Astrocyte of the hippocampus (primary cell): ENCODE data around the gene ACSF2.
A peak's percentile ranks its signal among the peaks of the same experiment; 100 is the strongest.
"Not testable (repeated sequence)": the region's sequence is repeated elsewhere in the genome, so short reads cannot be mapped to it uniquely, and the experiment has no call there.

Source experiments
- DNase-seq: peaks from one replicate; pipeline ENCODE4 v3.0.0; 2011; ENCODE audit warnings: low read depth, low spot score

Gene ACSF2

DNA sequence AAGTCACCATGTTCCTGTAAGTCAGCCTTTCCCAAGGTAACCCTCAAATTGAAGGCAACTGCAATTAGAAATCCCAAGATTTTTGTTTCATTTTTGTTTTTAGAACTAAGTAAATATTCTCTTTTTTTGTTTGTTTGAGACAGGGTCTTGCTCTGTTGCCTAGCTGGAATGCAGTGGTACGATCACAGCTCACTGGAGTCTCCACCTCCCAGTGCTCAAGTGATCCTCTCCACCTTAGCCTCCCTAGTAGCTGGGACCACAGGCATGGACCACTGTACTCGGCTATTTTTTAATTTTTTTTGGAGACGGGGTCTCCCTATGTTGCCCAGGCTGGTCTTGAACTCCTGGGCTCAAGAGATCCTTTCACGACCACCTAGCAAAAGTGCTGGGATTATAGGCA is 18.1 kb upstream of the ACSF2 start:
- no peak for DNase-seq

DNA sequence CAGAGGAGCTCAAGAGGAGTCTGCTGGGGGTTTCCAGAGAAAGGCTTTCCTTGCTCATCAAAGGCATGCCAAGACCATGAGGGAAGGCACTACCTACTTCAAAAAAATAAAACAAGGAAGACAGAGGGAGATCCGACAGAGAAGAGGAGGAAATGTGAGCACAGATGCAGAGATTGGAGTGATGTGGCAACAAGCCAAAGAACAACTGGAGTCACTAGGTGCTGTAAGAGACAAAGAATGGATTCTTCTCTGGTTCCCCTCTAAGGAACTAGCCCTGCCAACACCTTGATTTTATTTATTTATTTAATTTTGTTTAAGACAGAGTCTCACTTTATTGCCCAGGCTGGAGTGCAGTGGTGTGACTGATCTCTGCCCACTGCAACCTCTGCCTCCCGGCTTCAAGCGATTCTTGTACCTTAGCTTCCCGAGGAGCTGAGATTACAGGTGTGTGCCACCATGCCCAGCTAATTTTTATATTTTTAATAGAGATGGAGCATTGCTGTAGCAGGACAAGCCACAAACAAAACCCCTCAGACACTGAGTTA is 13.8 kb upstream of the ACSF2 start:
- no peak for DNase-seq

DNA sequence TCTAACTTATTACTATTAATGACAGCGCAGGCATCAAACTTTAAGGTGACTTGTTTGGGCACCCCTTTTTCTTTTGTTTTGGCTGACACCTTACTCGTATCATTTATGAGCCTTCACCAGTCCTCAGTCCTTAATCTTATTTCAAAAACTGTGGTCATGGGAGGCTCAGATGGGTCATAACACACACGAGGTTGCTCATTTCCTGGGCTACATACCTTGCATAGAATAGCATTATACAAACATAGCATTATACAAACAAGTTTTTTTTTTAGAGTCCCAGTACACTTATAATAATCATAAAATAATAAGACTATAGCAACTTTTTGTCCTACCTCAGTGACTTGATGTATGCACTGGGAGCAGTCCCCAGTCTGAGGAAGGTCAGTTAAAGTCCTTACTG is 11.2 kb upstream of the ACSF2 start:
- DNase-seq, result no peak

DNA sequence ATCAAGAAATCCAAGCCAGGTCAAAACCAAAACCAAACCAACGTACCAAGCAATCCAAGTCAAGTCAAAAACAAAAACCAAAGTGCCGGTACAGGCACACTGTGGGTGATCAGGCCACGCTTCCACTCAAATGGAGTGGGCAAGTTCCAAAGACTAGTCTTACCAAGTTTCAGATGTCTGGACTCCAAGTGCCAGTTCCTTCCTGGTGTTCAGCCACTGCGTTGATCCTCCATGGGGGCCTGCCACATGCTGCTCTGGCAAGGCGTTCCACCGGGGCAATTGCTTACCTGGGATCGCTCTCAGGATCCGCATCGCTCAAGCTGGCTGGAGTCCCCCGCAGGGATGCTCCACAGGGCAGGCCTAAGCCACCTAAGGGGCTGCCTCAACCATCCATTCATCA is 6.4 kb upstream of the ACSF2 start:
- DNase-seq, result not testable (repeated sequence)

DNA sequence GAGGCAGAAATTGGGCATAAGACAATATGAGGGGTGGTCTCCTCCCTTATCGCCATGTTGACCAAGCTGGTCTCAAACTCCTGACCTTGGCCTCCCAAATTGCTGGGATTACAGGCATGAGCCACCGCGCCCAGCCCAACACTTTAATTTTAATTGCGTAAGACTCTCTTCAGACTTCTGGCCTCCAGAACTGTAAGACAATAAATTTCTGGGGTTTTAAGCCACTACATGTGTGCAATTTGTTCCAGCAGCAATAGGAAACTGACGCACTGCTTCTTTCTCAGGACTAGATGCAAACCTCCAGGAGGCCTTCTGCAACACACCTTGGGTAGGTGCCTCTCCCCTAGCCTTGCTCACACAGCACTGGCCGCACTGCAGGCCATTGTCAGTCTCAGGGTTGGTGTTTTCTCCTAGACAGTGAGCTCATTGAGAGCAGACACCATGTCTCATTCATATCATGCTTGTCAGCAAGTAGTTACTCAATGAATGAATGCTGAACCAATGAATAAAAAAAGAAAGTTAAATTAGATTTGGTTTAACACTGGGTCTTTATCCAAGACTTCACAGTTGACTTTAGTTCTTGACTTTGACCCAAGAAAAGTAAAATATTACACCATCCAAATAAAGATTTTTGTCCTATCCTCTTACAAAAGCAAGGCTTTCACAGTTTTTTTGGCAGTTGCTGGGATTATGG is 5.5 kb upstream of the ACSF2 start:
- no peak for DNase-seq

DNA sequence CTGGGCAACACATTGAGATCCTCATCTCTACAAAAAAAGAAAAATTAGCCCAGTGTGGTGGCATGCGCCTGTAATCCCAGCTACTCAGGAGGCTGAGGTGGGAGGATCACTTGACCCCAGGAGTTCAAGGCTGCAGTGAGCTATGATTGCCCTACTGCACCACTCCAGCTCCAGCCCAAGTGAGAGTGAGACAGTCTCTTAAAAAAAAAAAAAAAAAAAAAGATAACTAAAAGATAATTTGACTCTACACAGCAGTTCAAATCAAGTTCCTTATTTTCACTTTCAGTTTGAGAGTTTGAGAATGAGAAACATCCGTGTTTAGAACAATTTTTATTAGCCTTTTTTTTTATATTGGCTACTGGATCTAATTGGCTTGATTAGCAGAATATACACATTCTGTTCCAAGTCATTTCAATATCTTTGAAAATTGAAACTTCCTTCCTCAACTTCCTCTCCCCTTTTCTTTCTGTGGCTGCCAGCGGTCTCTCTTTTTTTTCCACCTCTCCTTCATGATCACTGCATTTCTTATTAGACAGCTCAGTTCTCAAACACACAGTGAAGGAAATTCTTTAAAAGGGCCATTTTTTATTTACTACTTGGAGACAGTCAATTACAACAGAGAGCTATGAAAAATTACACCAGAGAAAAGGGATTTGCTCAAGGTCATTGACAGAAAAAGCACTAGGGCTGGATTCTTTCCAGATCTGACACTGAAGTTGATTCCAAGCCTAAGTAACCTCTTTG is 4.5 kb upstream of the ACSF2 start:
- DNase-seq, result peak; percentile 15

DNA sequence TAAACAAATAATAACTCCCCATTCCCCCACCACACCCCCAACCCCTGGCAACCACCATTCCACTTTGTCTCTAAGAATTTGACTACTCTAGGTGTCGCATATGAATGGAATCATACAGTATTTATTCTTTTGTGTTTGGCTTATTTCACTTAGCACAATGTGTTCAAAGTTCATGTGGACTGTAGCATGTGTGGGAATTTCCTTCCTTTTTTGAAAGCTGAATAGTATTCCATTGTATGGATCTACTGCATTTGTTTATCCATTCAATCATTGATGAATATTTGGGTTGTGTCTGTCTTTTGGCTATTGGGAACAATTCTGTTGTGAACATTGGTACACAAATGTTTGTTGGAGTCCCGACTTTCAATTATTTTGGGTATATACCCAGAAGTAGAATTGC is 3.3 kb upstream of the ACSF2 start:
- no peak for DNase-seq

DNA sequence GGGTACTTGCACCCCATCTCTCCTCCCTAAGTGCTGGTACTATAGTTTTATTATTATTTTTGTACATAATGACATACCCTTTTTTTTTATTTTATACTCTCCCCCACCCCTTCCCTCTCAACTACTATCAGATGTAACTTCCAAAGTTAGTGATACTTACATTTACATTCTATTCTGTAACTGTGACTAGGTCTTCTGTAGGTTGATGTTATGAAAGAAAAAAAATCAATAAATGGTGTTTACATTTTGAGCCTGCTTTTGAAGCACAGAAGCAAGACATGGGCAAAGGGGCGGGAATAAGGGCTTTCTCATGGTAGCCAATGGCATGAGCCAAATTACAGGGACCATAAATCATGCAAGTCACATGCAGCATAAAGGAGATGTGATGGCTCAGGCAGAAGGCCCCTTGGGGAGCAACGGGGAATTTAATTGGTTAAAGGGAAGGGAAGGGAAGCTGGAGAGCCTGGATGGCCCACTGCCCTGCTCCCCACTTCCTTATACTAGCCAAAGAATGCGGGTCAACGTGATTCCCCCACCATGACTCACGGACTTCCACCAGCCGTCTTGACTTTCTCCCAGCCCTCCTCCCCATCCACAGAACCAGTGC is 2.4 kb upstream of the ACSF2 start:
- peak; percentile 83 for DNase-seq

DNA sequence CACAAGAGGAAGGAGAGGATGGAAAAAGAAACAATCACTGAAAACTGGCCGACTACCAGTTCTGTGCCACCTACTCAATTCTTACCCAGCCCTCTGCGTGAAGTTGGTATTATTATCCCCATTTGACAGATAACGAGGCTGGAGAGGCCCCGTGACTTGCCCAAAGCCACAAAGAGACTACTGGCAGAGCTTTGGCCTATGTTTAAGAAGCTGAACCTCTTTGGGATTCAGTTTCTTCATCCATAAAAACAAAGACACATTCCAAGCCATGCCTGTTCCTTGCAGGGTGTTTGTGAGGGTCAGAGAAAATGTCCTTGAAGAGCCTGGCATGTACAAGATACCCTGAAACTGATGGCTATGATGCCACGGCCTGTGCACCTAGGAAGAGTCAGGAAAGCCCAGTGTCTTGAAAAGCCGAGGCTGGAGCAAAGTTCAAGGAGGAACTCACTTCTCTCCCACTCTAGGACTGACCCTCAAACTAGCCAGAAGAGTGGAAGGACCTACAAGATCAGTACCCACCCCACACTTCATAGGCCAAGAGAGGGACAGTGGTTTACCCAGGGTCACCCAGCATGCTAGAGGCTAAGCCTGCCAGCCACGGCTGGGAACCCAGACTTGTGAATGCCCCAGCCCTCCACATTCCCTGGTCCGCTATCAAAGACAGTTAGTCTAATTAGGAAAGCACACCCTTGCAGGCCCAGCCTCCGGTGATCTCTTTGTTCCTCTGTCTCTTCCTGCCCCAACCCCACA is 1.6 kb upstream of the ACSF2 start:
- DNase-seq, result no peak

DNA sequence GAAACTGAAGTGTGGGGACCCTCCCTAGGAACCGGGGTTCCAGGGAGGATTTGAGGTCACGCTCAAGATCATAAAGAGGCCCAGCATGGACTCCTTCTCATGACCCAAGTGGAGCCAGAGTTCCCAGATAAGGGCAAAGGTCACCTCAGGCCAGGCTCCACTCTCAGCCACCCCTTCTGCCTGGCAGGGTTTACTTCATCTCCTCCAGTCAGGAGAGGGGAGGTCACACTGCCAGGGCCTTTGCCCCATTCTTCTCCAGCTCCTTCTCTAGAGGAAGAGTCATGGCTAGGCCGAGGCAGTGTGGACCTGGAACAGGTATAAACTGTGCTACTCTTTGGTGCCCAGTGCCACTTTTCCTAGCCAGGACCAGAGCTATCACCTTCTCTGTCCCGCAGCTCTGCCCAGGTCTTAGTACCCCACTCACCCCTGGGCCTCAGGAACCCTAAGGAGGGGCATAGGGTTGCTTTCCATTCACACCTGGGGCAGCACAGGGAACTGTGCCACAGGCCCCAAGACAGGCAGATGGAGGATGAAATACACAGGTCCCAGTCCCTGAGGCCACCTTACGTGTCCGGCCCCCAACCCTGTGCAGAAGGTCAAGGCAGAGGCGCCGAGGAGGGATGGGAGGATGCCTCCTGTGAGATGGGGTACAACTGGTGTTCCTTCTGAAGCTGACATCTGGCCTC is 879 bp upstream of the ACSF2 start:
- DNase-seq, result no peak

DNA sequence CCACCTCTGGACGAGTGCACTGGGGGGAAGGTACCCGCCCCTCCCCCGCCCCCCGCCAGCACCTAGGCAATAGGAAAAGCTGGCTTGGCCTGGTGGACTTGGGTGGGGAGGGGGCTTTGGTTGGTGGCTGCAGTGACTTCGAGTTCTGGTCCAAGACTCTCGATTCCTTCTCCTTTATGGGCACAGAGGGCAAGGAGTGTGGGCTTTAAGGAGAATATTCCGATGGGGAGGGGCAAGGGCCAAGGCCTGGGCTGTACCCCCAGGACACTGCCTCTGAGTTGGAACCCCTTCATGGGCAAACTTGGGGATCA is 409 bp downstream of the ACSF2 start:
- DNase-seq, result no peak

DNA sequence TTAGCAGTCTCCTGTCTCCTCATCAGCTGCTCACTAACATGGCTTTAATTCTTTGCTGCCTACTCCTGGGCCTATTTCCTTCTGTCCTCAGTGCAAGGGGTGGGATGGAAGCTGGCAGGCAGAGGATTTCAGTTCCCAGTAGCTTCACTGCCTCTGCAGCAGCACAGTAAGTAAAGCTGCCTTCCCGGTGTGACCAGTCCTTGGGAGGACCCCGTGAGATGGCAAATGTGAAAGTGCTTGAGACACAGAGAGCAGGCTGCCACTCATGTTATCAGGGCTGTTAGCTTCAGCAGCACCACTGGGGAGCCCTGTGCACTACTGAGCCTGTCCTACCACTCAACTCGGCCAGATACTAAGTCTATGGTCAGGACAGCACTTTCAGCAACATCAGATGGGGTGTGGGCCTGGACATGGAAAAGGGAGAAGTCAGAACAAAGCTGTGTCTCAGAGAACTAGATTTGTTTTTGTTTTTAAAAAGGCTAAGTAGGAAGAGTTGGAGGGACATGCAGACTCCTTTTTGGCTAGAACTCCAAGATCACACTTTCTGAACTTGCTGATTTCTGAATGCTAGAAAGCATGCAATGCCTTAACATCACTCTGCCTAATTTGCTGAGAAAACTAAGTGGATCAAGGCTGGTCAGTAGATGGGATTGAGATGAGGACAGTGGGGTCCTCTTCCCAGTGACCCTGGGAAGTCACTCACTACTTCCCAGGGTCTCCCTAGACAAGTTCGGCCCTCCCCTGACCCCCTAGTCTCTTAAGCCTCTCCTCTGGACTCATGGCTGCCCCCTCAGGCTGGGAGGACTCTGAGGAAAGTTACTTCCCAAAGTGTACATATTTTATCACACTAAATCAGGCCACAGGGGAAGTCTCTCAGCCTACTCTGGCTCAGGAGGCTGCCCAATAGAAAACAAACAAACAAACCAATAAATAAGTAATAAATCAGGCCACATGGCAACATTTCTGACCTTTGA is 1.1 kb downstream of the ACSF2 start:
- DNase-seq, result peak; percentile 56

DNA sequence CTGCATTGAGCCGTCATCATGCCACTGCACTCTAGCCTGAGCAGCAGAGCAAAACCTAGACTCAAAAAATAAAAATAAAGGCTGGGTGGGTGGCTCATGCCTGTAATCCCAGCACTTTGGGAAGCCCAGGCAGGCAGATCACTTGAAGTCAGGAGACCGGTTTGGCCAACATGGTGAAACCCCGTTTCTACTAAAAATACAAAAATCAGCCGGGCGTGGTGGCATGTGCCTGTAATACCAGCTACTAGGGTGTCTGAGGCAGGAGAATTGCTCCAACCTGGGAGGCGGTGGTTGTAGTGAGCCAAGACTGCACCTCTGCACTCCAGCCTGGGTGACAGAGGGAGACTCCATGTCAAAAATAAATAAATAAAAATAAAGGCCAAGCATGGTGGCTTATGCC is 2.1 kb downstream of the ACSF2 start:
- not testable (repeated sequence) for DNase-seq

DNA sequence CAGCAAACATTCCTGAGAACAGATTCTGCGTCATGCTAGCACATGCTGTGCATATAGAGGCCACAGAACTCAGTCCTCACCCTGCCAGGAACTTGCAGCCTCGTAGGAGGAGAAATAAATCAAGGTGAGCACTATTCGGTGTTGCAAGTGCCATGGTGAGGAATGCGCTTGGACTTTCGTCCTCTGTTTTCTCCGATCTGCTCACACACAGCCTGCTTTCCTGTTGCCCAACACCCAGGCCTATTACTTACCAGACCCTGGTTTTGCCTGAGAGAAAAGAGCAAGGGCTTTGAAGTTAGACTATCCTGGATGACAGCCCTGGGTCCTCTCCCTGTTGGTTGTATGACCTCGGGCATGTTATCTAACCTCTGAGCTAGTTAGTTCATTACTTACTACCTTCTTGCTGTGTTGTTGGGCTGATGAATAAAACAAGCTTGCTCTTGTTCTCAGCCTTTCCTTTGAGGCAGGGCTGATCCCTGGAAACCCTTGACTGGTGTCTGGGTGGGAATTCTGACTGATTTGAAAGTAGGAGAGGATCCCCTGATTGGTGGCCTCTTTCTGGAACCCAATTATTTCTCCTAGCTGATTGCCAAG is 2.9 kb downstream of the ACSF2 start:
- DNase-seq, result no peak

DNA sequence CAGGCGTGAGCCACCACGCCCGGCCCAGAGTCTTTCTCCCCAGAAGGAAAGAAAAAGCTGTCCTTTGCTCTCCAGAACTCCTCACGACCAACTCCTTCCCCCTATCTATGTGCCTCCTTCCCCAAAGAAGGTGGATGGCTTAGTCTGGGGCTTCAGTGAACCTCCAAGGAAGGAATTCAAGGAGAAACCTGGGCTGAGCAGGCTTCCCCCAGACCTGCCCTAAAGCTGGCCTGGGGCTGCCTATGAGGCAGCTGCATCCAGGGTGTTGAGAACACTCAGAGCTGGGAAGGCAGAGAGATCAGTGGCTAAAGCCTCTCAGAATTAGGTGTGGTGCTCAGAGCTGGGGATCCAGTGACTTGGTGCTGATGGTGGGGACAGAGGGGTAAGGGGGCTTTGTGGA is 3.8 kb downstream of the ACSF2 start:
- no peak for DNase-seq

DNA sequence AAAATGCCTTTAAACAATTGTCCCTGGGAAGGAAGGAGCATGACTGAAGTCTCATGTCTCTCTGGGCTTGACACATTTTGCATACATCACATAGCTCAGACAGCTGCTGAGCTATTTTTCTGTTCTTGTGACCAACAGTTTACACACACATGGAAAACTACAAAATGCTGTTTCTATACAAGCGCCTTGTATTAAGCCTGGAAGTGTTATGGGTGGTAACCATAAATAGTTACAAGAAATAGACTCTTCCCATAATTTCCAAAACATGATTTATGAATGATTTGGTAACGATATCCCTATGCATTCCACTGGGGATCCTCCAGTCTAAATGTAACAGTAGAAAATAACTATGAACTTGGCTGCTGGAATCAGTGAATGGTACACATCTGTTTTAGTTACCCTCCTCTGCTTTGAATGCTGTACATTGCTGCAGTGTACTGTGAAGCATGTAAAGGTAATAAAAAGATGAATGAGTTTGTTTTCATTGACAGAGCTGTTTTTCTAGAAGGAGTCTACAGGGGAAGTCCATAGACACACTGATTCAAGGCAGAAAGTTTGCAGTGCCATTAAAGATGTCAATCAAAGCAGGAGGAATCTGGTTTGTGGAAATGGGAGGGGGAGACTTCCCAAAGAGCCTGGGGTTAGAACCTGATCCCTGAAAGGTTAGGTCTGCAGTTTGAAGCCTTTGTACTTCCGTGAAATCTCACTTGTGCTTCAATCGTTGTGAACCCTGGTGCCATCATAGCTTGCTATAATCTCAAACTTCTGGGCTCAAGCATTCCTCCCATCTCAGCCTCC is 5.0 kb downstream of the ACSF2 start:
- DNase-seq, result no peak

DNA sequence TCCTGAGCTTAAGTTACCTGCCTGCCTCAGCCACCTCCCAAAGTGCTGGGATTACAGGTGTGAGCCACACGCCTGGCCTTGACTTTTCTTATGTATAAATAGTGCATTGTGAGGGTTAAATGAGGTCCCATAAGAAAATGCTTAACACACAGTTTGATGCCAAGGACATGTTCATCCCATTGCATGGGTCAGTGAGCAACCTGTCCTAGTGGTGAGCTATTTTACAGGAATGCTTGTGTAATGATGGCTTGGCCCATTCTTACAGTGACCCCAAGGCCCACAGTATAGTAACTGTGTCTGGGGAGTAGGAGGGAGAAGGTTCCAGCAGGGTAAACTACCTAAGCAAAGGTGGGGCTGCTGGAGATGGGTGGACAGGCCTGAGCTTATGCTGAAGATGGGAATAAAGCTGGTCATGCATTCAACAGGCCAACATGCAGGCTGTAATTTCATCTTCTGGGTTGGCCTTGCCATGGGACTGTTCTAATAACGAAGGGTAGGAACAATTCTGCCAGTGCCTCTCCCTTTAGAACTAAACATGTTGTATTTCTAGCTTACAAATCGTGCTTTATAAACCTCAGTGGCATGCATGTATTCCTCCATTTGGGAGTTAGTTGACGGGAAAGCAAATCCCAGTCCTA is 6.2 kb downstream of the ACSF2 start:
- no peak for DNase-seq

DNA sequence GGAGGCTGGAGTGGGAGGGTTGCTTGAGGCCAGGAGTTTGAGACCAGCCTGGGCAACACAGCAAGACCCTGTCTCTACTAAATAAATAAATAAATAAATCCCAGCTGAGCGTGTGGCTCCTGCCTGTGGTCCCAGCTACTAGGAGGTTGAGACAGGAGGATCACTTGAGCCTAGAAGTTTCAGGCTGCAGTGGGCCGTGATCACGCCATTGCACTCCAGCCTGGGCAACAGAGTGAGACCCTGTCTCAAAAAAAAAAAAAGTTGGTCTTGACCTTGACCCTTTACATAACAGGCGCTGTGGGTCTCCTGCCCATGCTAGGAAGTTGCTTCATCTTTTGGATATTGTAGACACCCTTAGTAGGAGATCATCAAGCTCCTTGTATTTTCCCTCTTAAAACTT is 11.4 kb downstream of the ACSF2 start:
- no peak for DNase-seq

DNA sequence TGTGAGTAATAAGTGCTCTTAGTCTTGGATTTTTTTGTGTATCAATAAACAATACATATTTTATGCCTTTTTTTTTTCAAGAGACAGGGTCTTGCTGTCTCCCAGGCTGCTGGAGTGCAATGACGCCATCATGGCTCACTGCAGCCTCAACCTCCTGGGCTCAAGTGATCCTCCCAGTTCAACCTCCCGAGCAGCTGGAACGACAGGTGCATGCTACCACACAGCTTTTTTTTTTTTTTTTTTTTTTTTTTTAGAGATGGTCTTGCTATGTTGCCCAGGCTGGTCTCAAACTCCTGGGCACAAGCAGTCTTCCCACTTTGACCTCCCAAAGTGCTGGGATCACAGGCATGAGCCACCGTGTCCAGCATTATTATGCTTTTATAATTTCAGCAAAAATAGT is 13.0 kb downstream of the ACSF2 start:
- no peak for DNase-seq
